K562 (cell line): ENCODE data around the gene PPM1D. TPM values are rescaled to one million over a fixed set of nuclear protein-coding genes. Genes with fewer than 3 reads are reported as not detected.

Experiments
- ATAC-seq: fragments of 200-7000 bp; cut with Tn5 transposase; 3 replicates; pipeline ENCODE4 v1.9.1; 2020; ENCODE audit warnings: moderate library complexity
- BruUV-seq: library from RNA; stranded (reverse); fragments of 400-500 nt; replicated peaks from 2 replicates; lab custom pipeline; 2021; lab: Mats Ljungman, UMichigan
- CTCF ChIA-PET: fragments of 300-600 bp; formaldehyde crosslinking; extraction: SDS; loops from one replicate; lab custom pipeline; 2021; ENCODE audit warnings: low intra/inter-chr PET ratio; lab: Yijun Ruan, JAX
- POLR2A ChIA-PET: fragments of 300-600, 350-650 bp; sonication (Branson Sonifier 250); formaldehyde crosslinking; extraction: SDS; loops from one replicate; lab custom pipeline; 2021; ENCODE audit warnings: antibody characterized with exemption, inconsistent platforms; lab: Yijun Ruan, JAX
- DNase-seq, 4 experiments: peaks; one replicate each; pipeline versions ENCODE4 v3.0.0 to v3.0.0-alpha.2; 2011 to 2018; ENCODE audit warnings: low spot score in 3 of 4, mixed read lengths in 3 of 4; ENCODE audit errors: extremely low read depth in 1 of 4
- FAIRE-seq: peaks from 2 replicates; lab custom pipeline; 2011; peaks lifted over from hg19 to GRCh38; lab: Jason Lieb, UNC
- H2AFZ ChIP-seq: 2 replicates; pipeline ENCODE4 v1.6.0; 2011; ENCODE audit warnings: low read depth, low read length, control low read depth, inconsistent platforms
- H3K27ac ChIP-seq: fragments of 200-600 bp; 3 replicates; pipeline ENCODE4 v1.8.0; 2011; ENCODE audit warnings: low read depth, mild to moderate bottlenecking, control low read depth, inconsistent platforms, low read length, moderate library complexity, mixed read lengths; ENCODE audit errors: extremely low read depth
- H3K27me3 ChIP-seq, 2 experiments: fragments of 300-600 bp in 1 of 2; 2 replicates in 1 of 2; 3 replicates in 1 of 2; pipeline versions ENCODE4 v1.6.0 to v1.8.0; 2011; ENCODE audit warnings: inconsistent platforms in 2 of 2, low read length in 2 of 2, mild to moderate bottlenecking in 1 of 2, mixed read lengths in 1 of 2, moderate library complexity in 1 of 2; ENCODE audit not compliant: control insufficient read depth in 2 of 2, insufficient read depth in 2 of 2
- H3K36me3 ChIP-seq: fragments of 300-600 bp; 3 replicates; pipeline ENCODE4 v1.8.0; 2011; ENCODE audit warnings: mild to moderate bottlenecking, low read length, inconsistent platforms; ENCODE audit not compliant: control insufficient read depth, insufficient read depth
- H3K4me1 ChIP-seq, 2 experiments: fragments of 200-600 bp in 1 of 2; replicated peaks in 1 of 2; 2 replicates in 1 of 2; 3 replicates in 1 of 2; pipeline versions ENCODE4 v1.5.1 to v1.8.0; 2011; ENCODE audit warnings: inconsistent platforms in 2 of 2, low read length in 2 of 2, mild to moderate bottlenecking in 1 of 2, mixed read lengths in 1 of 2, moderate library complexity in 1 of 2; ENCODE audit not compliant: control insufficient read depth in 2 of 2, insufficient read depth in 2 of 2
- H3K4me2 ChIP-seq: 2 replicates; pipeline ENCODE4 v1.6.1; 2011; ENCODE audit warnings: low read length, control low read depth, inconsistent platforms, mixed read lengths; ENCODE audit not compliant: insufficient read depth
- H3K4me3 ChIP-seq: fragments of 200-600 bp; sonication (generic), shearing (Covaris generic); 2 replicates; pipeline ENCODE4 v1.5.1; 2016; ENCODE audit warnings: control low read depth, inconsistent platforms
- H3K79me2 ChIP-seq: fragments of 200-600 bp; 3 replicates; pipeline ENCODE4 v1.8.0; 2011; ENCODE audit warnings: low read length, inconsistent platforms; ENCODE audit not compliant: control insufficient read depth, insufficient read depth
- H3K9ac ChIP-seq, 2 experiments: 2 replicates each; pipeline versions ENCODE4 v1.6.0 to v1.6.1; 2011; ENCODE audit warnings: low read depth in 2 of 2, low read length in 2 of 2, control low read depth in 1 of 2, inconsistent platforms in 1 of 2, mild to moderate bottlenecking in 1 of 2, mixed read lengths in 1 of 2; ENCODE audit not compliant: insufficient read depth in 1 of 2
- H3K9me1 ChIP-seq: one replicate; pipeline ENCODE4 v1.6.0; 2011; ENCODE audit warnings: inconsistent platforms, mild to moderate bottlenecking, low read length, moderate library complexity; ENCODE audit not compliant: control insufficient read depth, insufficient read depth
- H3K9me3 ChIP-seq: replicated peaks from 2 replicates; pipeline ENCODE4 v1.5.1; 2011; ENCODE audit warnings: low read depth, low read length, inconsistent platforms; ENCODE audit not compliant: control insufficient read depth, insufficient read depth
- H4K20me1 ChIP-seq: replicated peaks from 2 replicates; pipeline ENCODE4 v1.6.1; 2011; ENCODE audit warnings: low read length, inconsistent platforms, mixed read lengths; ENCODE audit not compliant: control insufficient read depth, insufficient read depth
- ATF2 ChIP-seq: sonication (generic); formaldehyde crosslinking; IDR thresholded peaks from 2 replicates; pipeline ENCODE4 v1.8.1; 2022; ENCODE audit warnings: missing genetic modification reagents
- CBX5 ChIP-seq: IDR thresholded peaks from 2 replicates; pipeline ENCODE4 v1.6.1; 2014; ENCODE audit warnings: low read depth, borderline replicate concordance
- CEBPZ ChIP-seq: fragments of 150-350 bp; IDR thresholded peaks from 2 replicates; pipeline ENCODE4 v1.6.1; 2014; ENCODE audit warnings: low read depth, mild to moderate bottlenecking, low read length, borderline replicate concordance
- HDGF ChIP-seq: fragments of 450-650 bp; IDR thresholded peaks from 2 replicates; pipeline ENCODE4 v1.6.1; 2016
- HMG20B ChIP-seq: fragments of 250-450 bp; sonication (Bioruptor Pico); IDR thresholded peaks from 2 replicates; pipeline ENCODE4 v1.5.0; 2021; ENCODE audit warnings: mild to moderate bottlenecking
- MAFG ChIP-seq: fragments of 450-650 bp; conservative IDR thresholded peaks from 2 replicates; pipeline ENCODE4 v1.6.1; 2016; ENCODE audit warnings: missing genetic modification characterization, missing compliant biosample characterization
- ZFX ChIP-seq: sonication (generic); formaldehyde crosslinking; IDR thresholded peaks from 2 replicates; pipeline ENCODE4 v1.8.0; 2022; ENCODE audit warnings: mild to moderate bottlenecking, missing genetic modification reagents, moderate library complexity
- ZNF224 ChIP-seq: sonication (generic); formaldehyde crosslinking; IDR thresholded peaks from 2 replicates; pipeline ENCODE4 v1.8.0; 2022; ENCODE audit warnings: mild to moderate bottlenecking, missing genetic modification reagents
- ZNF586 ChIP-seq: fragments of 450-650 bp; formaldehyde crosslinking; conservative IDR thresholded peaks from 2 replicates; pipeline ENCODE4 v1.4.0; 2020; ENCODE audit warnings: mild to moderate bottlenecking, moderate library complexity
- WGBS: fragments of 100-300 bp; shearing (Covaris generic); methylation state at CpG from one replicate; pipeline ENCODE4 v1.1.6; 2016; ENCODE audit warnings: low coverage, mixed read lengths; ENCODE audit not compliant: insufficient coverage; ENCODE audit errors: missing lambda C conversion rate; 5-methylcytosine and 5-hydroxymethylcytosine counted together
- in situ Hi-C: fragments of 300-500 bp; cut with MboI; formaldehyde crosslinking; loops from 4 replicates; pipeline ENCODE4 v1.15.0; 2018; ENCODE audit warnings: inconsistent platforms, mixed read lengths
- intact Hi-C: fragments of 100-400 bp; cut with micrococcal nuclease; formaldehyde crosslinking; loops from 2 replicates; pipeline ENCODE4 v1.14.2; 2022
- polyA plus RNA-seq, 8 experiments: library from polyadenylated mRNA; depleted of rRNA in 4 of 8; stranded (reverse) in 5 of 8; unstranded in 3 of 8; fragments of >200 nt; fragmentation: Nextera tagmentation in 2 of 8; fragmentation: Illumina TruSeq in 1 of 8; extraction: Ambion mirVana in 2 of 8; extraction: Trizol in 1 of 8; gene quantifications; 2 replicates each; pipeline versions ENCODE4 v1.2.1 to v1.2.3, GENCODE V29; 2011 to 2014; ENCODE audit warnings: inconsistent platforms in 1 of 8, missing spikeins in 1 of 8
- total RNA-seq, 7 experiments: library from RNA; depleted of rRNA in 6 of 7; stranded (reverse); fragments of >200 nt in 6 of 7; fragmentation: Illumina TruSeq in 2 of 7; extraction: Trizol in 2 of 7; gene quantifications; 2 replicates each; pipeline versions ENCODE4 v1.2.1 to v1.2.3, GENCODE V29; 2011 to 2021; ENCODE audit warnings: low replicate concordance in 1 of 7
- TF ChIP-seq, protein P1 (sequence below), 3 experiments: fragments of 200-800 bp in 1 of 3; fragments of 250-450 bp in 1 of 3; fragments of 450-650 bp in 1 of 3; sonication (Bioruptor Pico) in 1 of 3; sonication (Bioruptor generic) in 1 of 3; formaldehyde crosslinking in 1 of 3; IDR thresholded peaks; 2 replicates each; pipeline versions ENCODE4 v1.6.1 to v1.8.0; 2016 to 2022; ENCODE audit warnings: mild to moderate bottlenecking in 2 of 3, missing genetic modification characterization in 2 of 3, missing compliant biosample characterization in 1 of 3, moderate library complexity in 1 of 3
- TF ChIP-seq, protein P2 (sequence below): fragments of 250-450 bp; sonication (Bioruptor Pico); IDR thresholded peaks from 2 replicates; pipeline ENCODE4 v1.8.0; 2021; ENCODE audit warnings: borderline replicate concordance, mild to moderate bottlenecking, moderate library complexity; ENCODE audit not compliant: poor library complexity, severe bottlenecking

The PPM1D gene
- total and polyA plus RNA-seq, 9 of the 15 experiments (the other 6 are each of a cell fraction or from before 2014, with no cell fraction given) = 2.1 to 19.0 (median 7.8) TPM

GRCh38 chr17:60557805-60558204 is 42.2 kb upstream of the PPM1D start:
- H3K4me1 ChIP-seq = no peaks in the 10 kb centered on the region
- 5% methylated on average over 2 of the region's 2 CpGs for WGBS
- ATAC-seq (no peak), FAIRE-seq (no peak), DNase-seq (peak in 1 of 4 experiments; percentile 15)
- H3K4me2 ChIP-seq = no peak overlapping the region
- H3K27me3 ChIP-seq = no peaks in the 10 kb centered on the region; a peak in 1 of 5 replicates
- in situ Hi-C loops (no loop called here), intact Hi-C loops (no loop called here)
- ChIA-PET CTCF (no interaction called here), POLR2A (interaction anchor here (0.9 to 1.5 kb wide), 4 partner anchors 11 to 42 kb away, joined by 3 to 4 read pairs (median 3); partner anchors contain the start of gene PPM1D)
- no peaks in the 10 kb centered on the region for H3K36me3 ChIP-seq
- no peak overlapping the region for H3K9ac ChIP-seq
- H2AFZ ChIP-seq = no peak overlapping the region
- no peak overlapping the region for H3K4me3 ChIP-seq
- H3K9me1 ChIP-seq = no peaks in the 10 kb centered on the region
- no peaks in the 10 kb centered on the region for H4K20me1 ChIP-seq
- H3K79me2 ChIP-seq = no peaks in the 10 kb centered on the region
- no peaks in the 10 kb centered on the region for H3K9me3 ChIP-seq
- H3K27ac ChIP-seq = no peak overlapping the region
- no TSS peak for BruUV-seq
- peak; percentile 84; the same call in 1 of the 2 replicates for TF ChIP-seq CBX5
- TF ChIP-seq ZNF224 (CRISPR knock-in tag) = no peak
- TF ChIP-seq CEBPZ = peak; percentile 85
- TF ChIP-seq ATF2 (CRISPR knock-in tag) = no peak
- TF ChIP-seq ZNF586 = no peak
- no peak for TF ChIP-seq HDGF
- TF ChIP-seq MAFG (tag) = peak; percentile 37; the same call in 1 of the 2 replicates
- TF ChIP-seq, protein P1, sequence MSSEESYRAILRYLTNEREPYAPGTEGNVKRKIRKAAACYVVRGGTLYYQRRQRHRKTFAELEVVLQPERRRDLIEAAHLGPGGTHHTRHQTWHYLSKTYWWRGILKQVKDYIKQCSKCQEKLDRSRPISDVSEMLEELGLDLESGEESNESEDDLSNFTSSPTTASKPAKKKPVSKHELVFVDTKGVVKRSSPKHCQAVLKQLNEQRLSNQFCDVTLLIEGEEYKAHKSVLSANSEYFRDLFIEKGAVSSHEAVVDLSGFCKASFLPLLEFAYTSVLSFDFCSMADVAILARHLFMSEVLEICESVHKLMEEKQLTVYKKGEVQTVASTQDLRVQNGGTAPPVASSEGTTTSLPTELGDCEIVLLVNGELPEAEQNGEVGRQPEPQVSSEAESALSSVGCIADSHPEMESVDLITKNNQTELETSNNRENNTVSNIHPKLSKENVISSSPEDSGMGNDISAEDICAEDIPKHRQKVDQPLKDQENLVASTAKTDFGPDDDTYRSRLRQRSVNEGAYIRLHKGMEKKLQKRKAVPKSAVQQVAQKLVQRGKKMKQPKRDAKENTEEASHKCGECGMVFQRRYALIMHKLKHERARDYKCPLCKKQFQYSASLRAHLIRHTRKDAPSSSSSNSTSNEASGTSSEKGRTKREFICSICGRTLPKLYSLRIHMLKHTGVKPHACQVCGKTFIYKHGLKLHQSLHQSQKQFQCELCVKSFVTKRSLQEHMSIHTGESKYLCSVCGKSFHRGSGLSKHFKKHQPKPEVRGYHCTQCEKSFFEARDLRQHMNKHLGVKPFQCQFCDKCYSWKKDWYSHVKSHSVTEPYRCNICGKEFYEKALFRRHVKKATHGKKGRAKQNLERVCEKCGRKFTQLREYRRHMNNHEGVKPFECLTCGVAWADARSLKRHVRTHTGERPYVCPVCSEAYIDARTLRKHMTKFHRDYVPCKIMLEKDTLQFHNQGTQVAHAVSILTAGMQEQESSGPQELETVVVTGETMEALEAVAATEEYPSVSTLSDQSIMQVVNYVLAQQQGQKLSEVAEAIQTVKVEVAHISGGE (CRISPR knock-in tag; IDR thresholded peaks at IDR 0.05) = peak in 1 of 3 experiments; percentile 89; a peak in 1 of 6 replicates
- no peak for TF ChIP-seq ZFX (CRISPR knock-in tag)
- TF ChIP-seq, protein P2, sequence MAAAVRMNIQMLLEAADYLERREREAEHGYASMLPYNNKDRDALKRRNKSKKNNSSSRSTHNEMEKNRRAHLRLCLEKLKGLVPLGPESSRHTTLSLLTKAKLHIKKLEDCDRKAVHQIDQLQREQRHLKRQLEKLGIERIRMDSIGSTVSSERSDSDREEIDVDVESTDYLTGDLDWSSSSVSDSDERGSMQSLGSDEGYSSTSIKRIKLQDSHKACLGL (CRISPR knock-in tag) = no peak
- no peak for TF ChIP-seq HMG20B (CRISPR knock-in tag)
